Measurements from ENCODE around the gene SEMA6A.
"Not testable (repeated sequence)": the region's sequence is repeated elsewhere in the genome, so short reads cannot be mapped to it uniquely, and the experiment has no call there.

The SEMA6A gene

DNA sequence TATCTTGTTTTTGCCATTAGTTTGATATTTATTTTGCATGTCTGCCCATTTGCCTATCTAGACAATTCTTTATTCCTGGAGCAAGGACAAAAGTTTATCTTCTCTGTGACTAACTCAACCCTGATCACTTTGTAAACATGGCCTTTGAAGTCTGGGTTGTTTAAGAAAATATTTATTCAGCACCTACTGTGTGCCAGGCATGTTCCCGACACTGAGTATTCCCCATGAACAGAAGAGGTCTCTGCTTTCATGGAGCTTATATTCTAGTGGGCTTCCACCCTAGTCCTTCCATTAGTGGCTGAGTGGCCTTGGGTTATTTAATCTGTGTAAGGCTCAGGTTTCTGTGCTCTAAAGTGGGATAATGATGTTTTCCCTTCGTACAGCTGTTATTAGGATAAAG, 49.7 kb downstream of the SEMA6A start:
- DNase-seq (ENCODE audit: low read depth in 1 of 2, low spot score in 1 of 2) = no peak

DNA sequence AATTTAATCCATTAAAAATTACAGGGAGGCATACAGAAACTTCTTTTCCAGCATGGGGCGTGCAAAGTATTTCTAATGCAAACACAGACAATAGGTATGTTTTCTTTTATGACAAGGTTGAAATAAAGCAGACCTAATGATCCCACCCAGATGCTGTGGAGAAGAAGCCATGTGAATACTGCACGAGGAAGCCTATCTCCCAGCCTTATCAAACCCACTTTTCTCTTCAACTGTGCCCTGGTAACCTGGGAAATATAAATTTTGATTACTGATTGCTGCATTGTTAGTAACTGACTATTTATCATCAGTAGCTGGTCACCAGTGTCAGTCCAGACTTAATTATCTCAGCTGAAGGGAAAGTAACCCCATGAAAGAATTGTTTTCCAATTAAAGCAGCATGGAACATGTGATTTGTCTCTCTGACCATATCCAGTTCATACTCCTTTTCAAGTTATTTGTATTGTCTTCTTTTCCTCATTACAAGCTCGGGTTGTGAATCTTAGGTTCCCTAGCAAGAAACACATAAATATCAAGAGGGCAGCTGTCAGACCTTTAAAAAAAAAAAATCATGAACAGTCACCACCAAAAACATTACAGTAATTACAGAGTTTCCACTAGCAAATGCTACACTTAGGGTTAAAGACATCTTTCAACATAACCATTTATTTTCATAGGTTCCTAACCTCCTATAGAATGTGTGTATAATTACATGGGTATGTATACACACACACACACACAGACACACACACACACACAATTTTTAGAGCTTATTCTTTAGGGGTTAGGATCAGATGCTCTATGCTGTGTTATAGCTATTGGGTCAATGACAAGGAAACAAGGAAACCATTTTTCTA, 50.3 kb downstream of the SEMA6A start:
- DNase-seq (ENCODE audit: low read depth in 1 of 2, low spot score in 1 of 2) = no peak

DNA sequence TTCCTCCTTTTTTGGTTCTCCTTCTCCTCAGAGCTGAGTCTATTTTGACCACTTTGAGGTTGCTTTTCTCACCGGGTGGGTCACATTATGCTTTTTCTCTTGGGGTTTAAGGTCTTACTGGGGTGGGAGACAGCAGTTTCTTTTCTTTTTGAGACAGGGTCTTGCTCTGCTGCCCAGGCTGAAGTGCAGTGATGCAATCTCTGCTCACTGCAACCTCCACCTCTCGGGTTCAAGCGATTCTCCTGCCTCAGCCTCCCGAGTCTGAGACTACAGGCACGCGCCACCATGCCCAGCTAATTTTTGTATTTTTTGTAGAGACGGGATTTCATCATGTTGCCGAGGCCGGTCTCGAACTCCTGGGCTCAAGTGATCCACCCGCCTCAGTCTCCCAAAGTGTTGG, 51.4 kb downstream of the SEMA6A start:
- DNase-seq (ENCODE audit: low read depth in 1 of 2, low spot score in 1 of 2) = not testable (repeated sequence)

GRCh38 chr5:116522356-116523136, 52.1 kb downstream of the SEMA6A start:
- no peak for DNase-seq (ENCODE audit: low read depth in 1 of 2, low spot score in 1 of 2)

GRCh38 chr5:116521173-116521872, 53.3 kb downstream of the SEMA6A start:
- no peak for DNase-seq (ENCODE audit: low read depth in 1 of 2, low spot score in 1 of 2)

- no peak for DNase-seq (ENCODE audit: low read depth in 1 of 2, low spot score in 1 of 2)
Observed at GRCh38 chr5:116520771-116521170, 53.9 kb downstream of the SEMA6A start.

- no peak for DNase-seq (ENCODE audit: low read depth in 1 of 2, low spot score in 1 of 2)
Observed at GRCh38 chr5:116518423-116518822, 56.2 kb downstream of the SEMA6A start.

GRCh38 chr5:116517488-116517887, 57.1 kb downstream of the SEMA6A start:
- no peak for DNase-seq (ENCODE audit: low read depth in 1 of 2, low spot score in 1 of 2)

GRCh38 chr5:116516021-116516420, 58.6 kb downstream of the SEMA6A start:
- no peak for DNase-seq (ENCODE audit: low read depth in 1 of 2, low spot score in 1 of 2)

GRCh38 chr5:116514421-116514970, 60.1 kb downstream of the SEMA6A start:
- no peak for DNase-seq (ENCODE audit: low read depth in 1 of 2, low spot score in 1 of 2)

- no peak for DNase-seq (ENCODE audit: low read depth in 1 of 2, low spot score in 1 of 2)
Observed at GRCh38 chr5:116510517-116510916, 64.1 kb downstream of the SEMA6A start.

GRCh38 chr5:116509483-116510244, 65.0 kb downstream of the SEMA6A start:
- DNase-seq (ENCODE audit: low read depth in 1 of 2, low spot score in 1 of 2) = no peak

GRCh38 chr5:116508835-116509234, 65.8 kb downstream of the SEMA6A start:
- no peak for DNase-seq (ENCODE audit: low read depth in 1 of 2, low spot score in 1 of 2)

- no peak for DNase-seq (ENCODE audit: low read depth in 1 of 2, low spot score in 1 of 2)
Observed at GRCh38 chr5:116507941-116508655, 66.5 kb downstream of the SEMA6A start.

- DNase-seq (ENCODE audit: low read depth in 1 of 2, low spot score in 1 of 2) = no peak
Observed at GRCh38 chr5:116507051-116507537, 67.5 kb downstream of the SEMA6A start.

GRCh38 chr5:116506488-116506887, 68.1 kb downstream of the SEMA6A start:
- no peak for DNase-seq (ENCODE audit: low read depth in 1 of 2, low spot score in 1 of 2)

- no peak for DNase-seq (ENCODE audit: low read depth in 1 of 2, low spot score in 1 of 2)
Observed at GRCh38 chr5:116504593-116505166, 69.9 kb downstream of the SEMA6A start.

GRCh38 chr5:116502616-116503015, 72.0 kb downstream of the SEMA6A start:
- no peak for DNase-seq (ENCODE audit: low read depth in 1 of 2, low spot score in 1 of 2)

DNA sequence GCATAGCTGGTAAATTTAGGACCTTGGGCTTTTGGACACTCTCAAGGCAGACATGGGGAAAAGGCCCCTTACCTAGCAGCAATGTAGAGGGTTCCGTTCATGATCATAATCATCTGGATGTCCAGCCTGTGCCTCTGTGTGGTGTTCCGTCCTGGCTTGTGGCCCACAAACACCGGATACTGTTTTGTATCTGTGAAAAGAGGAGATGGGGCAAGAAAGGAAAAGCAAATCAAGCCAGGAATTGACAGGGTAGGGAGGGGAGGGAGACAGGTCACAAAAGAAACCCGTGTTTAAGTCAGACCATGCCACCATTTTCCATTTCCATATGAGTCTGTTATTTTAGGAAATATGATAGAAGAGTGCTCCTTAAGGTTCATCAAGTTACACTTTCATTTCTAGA, 72.5 kb downstream of the SEMA6A start:
- DNase-seq (ENCODE audit: low read depth in 1 of 2, low spot score in 1 of 2) = no peak
